Caco-2 (cell line): Measurements from ENCODE around the gene UXS1. TPM values are rescaled to one million over a fixed set of nuclear protein-coding genes. Genes with fewer than 3 reads are reported as not detected.
A peak's percentile ranks its signal among the peaks of the same experiment; 100 is the strongest.

Experiments used
- BruUV-seq: library from RNA; stranded (reverse); fragments of 400-500 nt; replicated peaks from 2 replicates; lab custom pipeline; 2021; lab: Mats Ljungman, UMichigan
- CTCF ChIA-PET: fragments of 300-600 bp; sonication (Branson Sonifier 250); formaldehyde crosslinking; loops from one replicate; lab custom pipeline; 2022; ENCODE audit warnings: antibody characterized with exemption; lab: Charles Lee
- POLR2A ChIA-PET: fragments of 300-600 bp; sonication (Branson Sonifier 250); formaldehyde crosslinking; loops from one replicate; lab custom pipeline; 2022; ENCODE audit warnings: antibody characterized with exemption; lab: Charles Lee
- DNase-seq, 2 experiments: peaks; one replicate each; pipeline versions ENCODE4 v3.0.0 to v3.0.0-alpha.2; 2020 to 2022
- H3K27me3 ChIP-seq: replicated peaks from 2 replicates; pipeline ENCODE4 v1.6.0; 2011; ENCODE audit warnings: low read length; ENCODE audit not compliant: control insufficient read depth, insufficient read depth
- H3K36me3 ChIP-seq: 2 replicates; pipeline ENCODE4 v1.5.1; 2011; ENCODE audit warnings: low read length; ENCODE audit not compliant: control insufficient read depth, insufficient read depth
- H3K4me1 ChIP-seq: fragments of 250-450 bp; sonication (Bioruptor Pico); 2 replicates; pipeline ENCODE4 v1.5.1; 2020; ENCODE audit warnings: mild to moderate bottlenecking
- H3K4me3 ChIP-seq: 2 replicates; pipeline ENCODE4 v1.5.1; 2011; ENCODE audit warnings: low read depth, mild to moderate bottlenecking, control low read depth, low read length
- H3K9me3 ChIP-seq: fragments of 250-450 bp; sonication (Bioruptor Pico); 2 replicates; pipeline ENCODE4 v1.5.1; 2020; ENCODE audit warnings: mild to moderate bottlenecking, moderate library complexity
- H3K27ac Mint-ChIP-seq: one replicate; pipeline ENCODE4 v1.8.0; 2022; ENCODE audit warnings: mixed read lengths; ENCODE audit not compliant: unreplicated experiment
- H3K27me3 Mint-ChIP-seq: one replicate; pipeline ENCODE4 v1.8.0; 2022; ENCODE audit warnings: mixed read lengths; ENCODE audit not compliant: insufficient read depth, unreplicated experiment
- H3K36me3 Mint-ChIP-seq: one replicate; pipeline ENCODE4 v1.8.0; 2022; ENCODE audit warnings: mild to moderate bottlenecking, mixed read lengths; ENCODE audit not compliant: insufficient read depth, unreplicated experiment
- H3K4me1 Mint-ChIP-seq: one replicate; pipeline ENCODE4 v1.8.0; 2022; ENCODE audit warnings: low read depth, mixed read lengths; ENCODE audit not compliant: unreplicated experiment
- H3K4me3 Mint-ChIP-seq: one replicate; pipeline ENCODE4 v1.8.0; 2022; ENCODE audit warnings: mild to moderate bottlenecking, moderate library complexity, mixed read lengths; ENCODE audit not compliant: unreplicated experiment
- H3K9me3 Mint-ChIP-seq: one replicate; pipeline ENCODE4 v1.8.0; 2022; ENCODE audit warnings: mixed read lengths; ENCODE audit not compliant: unreplicated experiment
- CTCF ChIP-seq, 2 experiments: fragments of 200-600 bp in 1 of 2; IDR thresholded peaks; 1 replicate in 1 of 2; 2 replicates in 1 of 2; pipeline versions ENCODE4 v1.5.1 to v1.8.0; 2011 to 2022; ENCODE audit warnings: antibody characterized with exemption in 1 of 2, control low read depth in 1 of 2, inconsistent platforms in 1 of 2, low read depth in 1 of 2, low read length in 1 of 2, mild to moderate bottlenecking in 1 of 2, moderate library complexity in 1 of 2; ENCODE audit not compliant: insufficient read depth in 1 of 2, severe bottlenecking in 1 of 2, unreplicated experiment in 1 of 2
- intact Hi-C: fragments of 100-400 bp; cut with micrococcal nuclease; formaldehyde crosslinking; loops from one replicate; pipeline ENCODE4 v1.10.0; 2022; ENCODE audit not compliant: unreplicated experiment
- total RNA-seq: library from RNA; stranded (reverse); gene quantifications from 2 replicates; pipeline ENCODE4 v1.2.3, GENCODE V29; 2022

UXS1 gene
- total RNA-seq, 1 experiment from 2014 or later: 72.7 TPM

GRCh38 chr2:106156305-106157296, 37.5 kb downstream of the UXS1 start:
- H3K27ac Mint-ChIP-seq: no peak overlapping the region
- no peak for DNase-seq
- Histone ChIP-seq H3K27me3 (no peaks in the 10 kb centered on the region), H3K36me3 (peaks cover 8% of the 10 kb centered on the region), H3K4me1 (peaks cover 11% of the 10 kb centered on the region), H3K4me3 (no peak overlapping the region), H3K9me3 (peaks cover 16% of the 10 kb centered on the region)
- no peak overlapping the region for H3K4me3 Mint-ChIP-seq
- no TSS peak for BruUV-seq
- intact Hi-C loops: no loop called here
- peaks cover 26% of the 10 kb centered on the region for H3K9me3 Mint-ChIP-seq
- no peaks in the 10 kb centered on the region for H3K27me3 Mint-ChIP-seq
- peaks cover 15% of the 10 kb centered on the region for H3K4me1 Mint-ChIP-seq
- peaks cover 57% of the 10 kb centered on the region for H3K36me3 Mint-ChIP-seq
- CTCF ChIA-PET: no interaction called here
- TF ChIP-seq CTCF (IDR thresholded peaks at IDR 0.05; ENCODE audit: insufficient read depth in 1 of 2, low read depth in 1 of 2, low read length in 1 of 2, severe bottlenecking in 1 of 2, unreplicated experiment in 1 of 2): no peak
- POLR2A ChIA-PET: no interaction called here

- no peaks in the 10 kb centered on the region for H3K27me3 Mint-ChIP-seq
- Histone ChIP-seq H3K4me1 (no peaks in the 10 kb centered on the region), H3K4me3 (no peak overlapping the region), H3K9me3 (peaks cover 16% of the 10 kb centered on the region), H3K36me3 (peaks cover 3% of the 10 kb centered on the region; the same call in 1 of the 2 replicates), H3K27me3 (no peaks in the 10 kb centered on the region)
- ChIA-PET POLR2A (no interaction called here), CTCF (no interaction called here)
- H3K9me3 Mint-ChIP-seq: peaks cover 26% of the 10 kb centered on the region
- H3K27ac Mint-ChIP-seq: no peak overlapping the region
- H3K4me3 Mint-ChIP-seq: no peak overlapping the region
- no peak for TF ChIP-seq CTCF (IDR thresholded peaks at IDR 0.05; ENCODE audit: insufficient read depth in 1 of 2, low read depth in 1 of 2, low read length in 1 of 2, severe bottlenecking in 1 of 2, unreplicated experiment in 1 of 2)
- no peak for DNase-seq
- H3K4me1 Mint-ChIP-seq: no peaks in the 10 kb centered on the region
- H3K36me3 Mint-ChIP-seq: peaks cover 33% of the 10 kb centered on the region
- no TSS peak for BruUV-seq
- intact Hi-C loops: no loop called here
Measured at GRCh38 chr2:106153781-106154180, 40.3 kb downstream of the UXS1 start.

- Mint-ChIP-seq H3K4me1 (peaks cover 16% of the 10 kb centered on the region), H3K27me3 (no peaks in the 10 kb centered on the region), H3K36me3 (peaks cover 17% of the 10 kb centered on the region), H3K4me3 (no peak overlapping the region), H3K27ac (peak overlapping the region; percentile 19), H3K9me3 (peaks cover 8% of the 10 kb centered on the region)
- DNase-seq: no peak
- ChIA-PET CTCF (no interaction called here), POLR2A (no interaction called here)
- H3K27me3 ChIP-seq: no peaks in the 10 kb centered on the region
- no peaks in the 10 kb centered on the region for H3K36me3 ChIP-seq
- BruUV-seq: no TSS peak
- H3K4me1 ChIP-seq: peaks cover 11% of the 10 kb centered on the region; the same call in 1 of the 2 replicates
- no peak for TF ChIP-seq CTCF (IDR thresholded peaks at IDR 0.05; ENCODE audit: insufficient read depth in 1 of 2, low read depth in 1 of 2, low read length in 1 of 2, severe bottlenecking in 1 of 2, unreplicated experiment in 1 of 2)
- intact Hi-C loops: no loop called here
- H3K9me3 ChIP-seq: no peaks in the 10 kb centered on the region
- no peak overlapping the region for H3K4me3 ChIP-seq
Measured at GRCh38 chr2:106147665-106148064, 46.4 kb downstream of the UXS1 start.
